ENCODE data around the gene PTPN6. TPM values are rescaled to one million over a fixed set of nuclear protein-coding genes. Genes with fewer than 3 reads are reported as not detected.

PTPN6 gene
- total RNA-seq, 1 donor from 2014 or later, result 26.2 TPM

- Mint-ChIP-seq H3K4me1 (peaks cover 70% of the 10 kb centered on the region), H3K9me3 (no peaks in the 10 kb centered on the region), H3K36me3 (peaks cover 3% of the 10 kb centered on the region), H3K27ac (peak overlapping the region; percentile 92), H3K27me3 (ENCODE audit: low read depth) (no peaks in the 10 kb centered on the region), H3K4me3 (peak overlapping the region; percentile 95)
- no peak for TF ChIP-seq CTCF (IDR thresholded peaks at IDR 0.05; ENCODE audit: unreplicated experiment)
- DNase-seq (ENCODE audit: low spot score in 2 of 2, unreplicated experiment in 2 of 2), result no peak
These were observed 23.0 kb upstream of the PTPN6 start for GRCh38 chr12:6928022-6928702.

GRCh38 chr12:6928703-6929407 is 22.3 kb upstream of the PTPN6 start:
- TF ChIP-seq CTCF (IDR thresholded peaks at IDR 0.05; ENCODE audit: unreplicated experiment), result no peak
- H3K9me3 Mint-ChIP-seq, result no peaks in the 10 kb centered on the region
- peak overlapping the region; percentile 92 for H3K27ac Mint-ChIP-seq
- peaks cover 5% of the 10 kb centered on the region for H3K36me3 Mint-ChIP-seq
- no peaks in the 10 kb centered on the region for H3K27me3 Mint-ChIP-seq (ENCODE audit: low read depth)
- H3K4me1 Mint-ChIP-seq, result peaks cover 75% of the 10 kb centered on the region
- H3K4me3 Mint-ChIP-seq, result peak overlapping the region; percentile 95
- no peak for DNase-seq (ENCODE audit: low spot score in 2 of 2, unreplicated experiment in 2 of 2)

GRCh38 chr12:6929466-6930452 is 21.4 kb upstream of the PTPN6 start:
- Mint-ChIP-seq H3K27ac (peak overlapping the region; percentile 92), H3K9me3 (no peaks in the 10 kb centered on the region), H3K27me3 (ENCODE audit: low read depth) (no peaks in the 10 kb centered on the region), H3K4me1 (peaks cover 73% of the 10 kb centered on the region), H3K36me3 (peaks cover 11% of the 10 kb centered on the region), H3K4me3 (peak overlapping the region; percentile 95)
- no peak for DNase-seq (ENCODE audit: low spot score in 2 of 2, unreplicated experiment in 2 of 2)
- no peak for TF ChIP-seq CTCF (IDR thresholded peaks at IDR 0.05; ENCODE audit: unreplicated experiment)

GRCh38 chr12:6932766-6933165 is 18.4 kb upstream of the PTPN6 start:
- peaks cover 51% of the 10 kb centered on the region for H3K4me1 Mint-ChIP-seq
- peak overlapping the region; percentile 82 for H3K27ac Mint-ChIP-seq
- no peaks in the 10 kb centered on the region for H3K27me3 Mint-ChIP-seq (ENCODE audit: low read depth)
- TF ChIP-seq CTCF (IDR thresholded peaks at IDR 0.05; ENCODE audit: unreplicated experiment), result no peak
- H3K36me3 Mint-ChIP-seq, result peaks cover 14% of the 10 kb centered on the region
- H3K9me3 Mint-ChIP-seq, result no peaks in the 10 kb centered on the region
- no peak for DNase-seq (ENCODE audit: low spot score in 2 of 2, unreplicated experiment in 2 of 2)
- H3K4me3 Mint-ChIP-seq, result no peak overlapping the region

GRCh38 chr12:6934110-6934509 is 17.0 kb upstream of the PTPN6 start:
- no peak overlapping the region for H3K4me3 Mint-ChIP-seq

More at GRCh38 chr12:6934110-6934509, 17.0 kb upstream of the PTPN6 start:
- DNase-seq (ENCODE audit: low spot score in 2 of 2, unreplicated experiment in 2 of 2), result no peak
- Mint-ChIP-seq H3K9me3 (no peaks in the 10 kb centered on the region), H3K27me3 (ENCODE audit: low read depth) (no peaks in the 10 kb centered on the region), H3K4me1 (peaks cover 57% of the 10 kb centered on the region), H3K27ac (peak overlapping the region; percentile 82), H3K36me3 (peaks cover 14% of the 10 kb centered on the region)
- no peak for TF ChIP-seq CTCF (IDR thresholded peaks at IDR 0.05; ENCODE audit: unreplicated experiment)

Measured in mesothelial cell of epicardium (in vitro differentiated cells).